Ovary (tissue), 3 donors: Measurements from ENCODE around the gene RYR1.

Experiments used
- CTCF ChIP-seq, 3 donors: fragments of 450-650 bp in 2 of 3; fragments of 200-600 bp in 1 of 3; IDR thresholded peaks; one replicate each; pipeline versions ENCODE4 v1.5.1 to v1.8.0; 2016 to 2022; ENCODE audit warnings: antibody characterized with exemption in 3 of 3, mild to moderate bottlenecking in 1 of 3
- EP300 ChIP-seq: sonication (generic); formaldehyde crosslinking; IDR thresholded peaks from one replicate; pipeline ENCODE4 v1.6.1; 2017; ENCODE audit warnings: antibody characterized with exemption
- POLR2A ChIP-seq: fragments of 450-650 bp; IDR thresholded peaks from one replicate; pipeline ENCODE4 v1.6.1; 2017; ENCODE audit warnings: antibody characterized with exemption, mild to moderate bottlenecking, moderate library complexity
- donor health status: DM: no; HTN: no; CAD: no.

- TF ChIP-seq POLR2A (no peak), CTCF (IDR thresholded peaks at IDR 0.05) (no peak), EP300 (no peak)
Measured at GRCh38 chr19:38394488-38394887, 39.0 kb upstream of the RYR1 start.
